KMS-11 (cell line): ENCODE results near the gene BMP7.

Source experiments
- H2AFZ ChIP-seq: fragments of 200-600 bp; sonication (generic); 2 replicates; pipeline ENCODE4 v1.6.1; 2016; ENCODE audit warnings: antibody characterized with exemption, mixed run types, low read depth
- H3K27ac ChIP-seq: fragments of 200-600 bp; sonication (generic); 2 replicates; pipeline ENCODE4 v1.6.1; 2016; ENCODE audit warnings: mild to moderate bottlenecking, mixed run types
- H3K27me3 ChIP-seq: fragments of 200-600 bp; sonication (generic); 2 replicates; pipeline ENCODE4 v1.6.1; 2017; ENCODE audit warnings: mild to moderate bottlenecking, low read depth, mixed run types, moderate library complexity; ENCODE audit not compliant: insufficient read depth
- H3K36me3 ChIP-seq: fragments of 200-600 bp; sonication (generic); 2 replicates; pipeline ENCODE4 v1.6.1; 2017; ENCODE audit warnings: mild to moderate bottlenecking, mixed run types; ENCODE audit not compliant: insufficient read depth
- H3K4me1 ChIP-seq: fragments of 200-600 bp; sonication (generic); 2 replicates; pipeline ENCODE4 v1.6.1; 2016; ENCODE audit warnings: mild to moderate bottlenecking, low read depth, mixed run types; ENCODE audit not compliant: poor library complexity, severe bottlenecking
- H3K4me2 ChIP-seq: fragments of 200-600 bp; sonication (generic); 2 replicates; pipeline ENCODE4 v1.7.0; 2016; ENCODE audit warnings: mild to moderate bottlenecking, mixed run types
- H3K4me3 ChIP-seq: fragments of 200-600 bp; sonication (generic); IDR thresholded peaks from 2 replicates; pipeline ENCODE4 v1.6.1; 2017; ENCODE audit warnings: low read depth, low read length, mixed read lengths; ENCODE audit not compliant: insufficient read depth
- H3K79me2 ChIP-seq: fragments of 200-600 bp; sonication (generic); 2 replicates; pipeline ENCODE4 v1.6.1; 2016; ENCODE audit warnings: low read depth, mixed run types; ENCODE audit not compliant: insufficient read depth
- H3K9ac ChIP-seq: fragments of 200-600 bp; sonication (generic); 2 replicates; pipeline ENCODE4 v1.6.1; 2016; ENCODE audit warnings: mild to moderate bottlenecking, mixed run types
- H4K20me1 ChIP-seq: fragments of 200-600 bp; sonication (generic); 2 replicates; pipeline ENCODE4 v1.6.1; 2016; ENCODE audit warnings: mild to moderate bottlenecking, mixed run types; ENCODE audit not compliant: insufficient read depth
- CTCF ChIP-seq: fragments of 200-600 bp; sonication (generic); conservative IDR thresholded peaks from 2 replicates; pipeline ENCODE4 v1.6.1; 2017; ENCODE audit warnings: low read depth, mild to moderate bottlenecking, antibody characterized with exemption, low read length, moderate library complexity, mixed read lengths

The BMP7 gene

GRCh38 chr20:57294550-57294949, 28.1 kb upstream of the BMP7 start:
- no peaks in the 10 kb centered on the region for H3K27me3 ChIP-seq
- TF ChIP-seq CTCF: no peak

GRCh38 chr20:57293995-57294394, 27.6 kb upstream of the BMP7 start:
- H3K4me2 ChIP-seq: no peak overlapping the region
- H3K27ac ChIP-seq: no peak overlapping the region
- no peak overlapping the region for H3K4me3 ChIP-seq
- no peaks in the 10 kb centered on the region for H3K79me2 ChIP-seq
- TF ChIP-seq CTCF: no peak
- H2AFZ ChIP-seq: no peak overlapping the region
- H4K20me1 ChIP-seq: no peaks in the 10 kb centered on the region
- H3K27me3 ChIP-seq: no peaks in the 10 kb centered on the region
- H3K4me1 ChIP-seq: peaks cover 12% of the 10 kb centered on the region
- H3K36me3 ChIP-seq: no peaks in the 10 kb centered on the region
- no peak overlapping the region for H3K9ac ChIP-seq

More at GRCh38 chr20:57294550-57294949, 28.1 kb upstream of the BMP7 start:
- H3K4me2 ChIP-seq: no peak overlapping the region
- H3K27ac ChIP-seq: no peak overlapping the region
- no peak overlapping the region for H3K9ac ChIP-seq
- no peaks in the 10 kb centered on the region for H3K79me2 ChIP-seq
- no peaks in the 10 kb centered on the region for H3K36me3 ChIP-seq
- H3K4me3 ChIP-seq: no peak overlapping the region
- peaks cover 12% of the 10 kb centered on the region for H3K4me1 ChIP-seq
- H4K20me1 ChIP-seq: no peaks in the 10 kb centered on the region
- H2AFZ ChIP-seq: no peak overlapping the region

- Histone ChIP-seq H3K27me3 (no peaks in the 10 kb centered on the region), H3K4me1 (peaks cover 12% of the 10 kb centered on the region), H3K4me2 (peak overlapping the region; percentile 63), H3K4me3 (no peak overlapping the region), H3K27ac (no peak overlapping the region), H3K9ac (no peak overlapping the region), H4K20me1 (no peaks in the 10 kb centered on the region), H2AFZ (peak overlapping the region; percentile 15; the same call in 1 of the 2 replicates), H3K36me3 (no peaks in the 10 kb centered on the region), H3K79me2 (no peaks in the 10 kb centered on the region)
- no peak for TF ChIP-seq CTCF
Observed at GRCh38 chr20:57292611-57293010, 26.2 kb upstream of the BMP7 start.

GRCh38 chr20:57291694-57292093, 25.3 kb upstream of the BMP7 start:
- H3K4me1 ChIP-seq: peaks cover 12% of the 10 kb centered on the region
- no peak overlapping the region for H3K9ac ChIP-seq
- no peak for TF ChIP-seq CTCF
- no peaks in the 10 kb centered on the region for H3K79me2 ChIP-seq
- no peak overlapping the region for H3K27ac ChIP-seq
- H3K4me2 ChIP-seq: no peak overlapping the region
- no peaks in the 10 kb centered on the region for H3K27me3 ChIP-seq
- H4K20me1 ChIP-seq: no peaks in the 10 kb centered on the region
- no peak overlapping the region for H3K4me3 ChIP-seq
- no peaks in the 10 kb centered on the region for H3K36me3 ChIP-seq
- H2AFZ ChIP-seq: no peak overlapping the region
